HG03378 (cell line): ENCODE measurements around the gene ASL.
"Not testable (repeated sequence)": the region's sequence is repeated elsewhere in the genome, so short reads cannot be mapped to it uniquely, and the experiment has no call there.

Experiments
- ATAC-seq: cut with Tn5 transposase; IDR thresholded peaks from one replicate; pipeline ENCODE4 v1.9.1; 2021; ENCODE audit warnings: mild to moderate bottlenecking, moderate library complexity; ENCODE audit not compliant: unreplicated experiment

Gene ASL

GRCh38 chr7:66072208-66072607 is 3.4 kb upstream of the ASL start:
- ATAC-seq = not testable (repeated sequence)

GRCh38 chr7:66076462-66077329 is 1.1 kb downstream of the ASL start:
- no peak for ATAC-seq

DNA sequence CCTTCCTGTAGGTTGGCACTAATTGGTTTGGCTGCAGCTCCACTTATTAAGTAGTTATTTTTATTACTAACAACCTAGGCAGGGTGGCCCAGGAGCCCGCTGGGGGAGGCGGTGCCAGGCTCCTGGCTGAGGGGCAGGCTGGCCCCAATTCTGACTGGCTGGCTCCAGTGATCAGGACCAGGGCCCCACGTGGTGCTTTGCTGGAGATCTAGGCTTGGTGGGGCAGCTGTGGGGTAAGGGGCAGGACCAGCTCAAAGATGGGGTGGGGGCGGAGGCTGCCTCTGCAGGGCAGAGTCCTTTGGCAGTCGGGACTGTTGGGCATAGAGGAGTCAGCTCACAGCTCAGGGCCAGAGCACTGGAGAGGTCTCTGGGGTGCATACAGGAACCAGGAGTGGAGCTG is 2.4 kb downstream of the ASL start:
- ATAC-seq = no peak

GRCh38 chr7:66082083-66082482 is 6.5 kb downstream of the ASL start:
- no peak for ATAC-seq

- no peak for ATAC-seq
These were observed 7.3 kb downstream of the ASL start for GRCh38 chr7:66082886-66083415.

DNA sequence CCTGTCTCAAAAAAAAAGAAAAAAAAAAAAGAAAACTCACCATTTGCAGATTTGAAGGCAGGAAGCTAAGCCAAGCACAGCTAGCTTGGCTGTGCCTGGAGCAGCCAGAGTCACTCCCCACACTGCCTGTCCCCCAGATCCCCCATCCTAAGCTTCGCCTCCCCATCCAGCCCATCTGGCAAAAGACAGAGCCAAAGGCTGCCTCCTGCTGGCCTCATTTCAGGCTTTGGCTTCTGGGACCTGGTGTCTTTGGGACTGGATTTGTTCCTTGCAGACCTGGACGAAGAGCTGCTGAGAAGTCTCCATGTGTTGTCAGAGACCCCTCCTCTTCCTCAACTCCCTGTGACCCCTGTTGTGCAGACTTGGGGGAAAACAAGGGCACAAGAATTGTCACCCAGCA is 8.1 kb downstream of the ASL start:
- no peak for ATAC-seq

DNA sequence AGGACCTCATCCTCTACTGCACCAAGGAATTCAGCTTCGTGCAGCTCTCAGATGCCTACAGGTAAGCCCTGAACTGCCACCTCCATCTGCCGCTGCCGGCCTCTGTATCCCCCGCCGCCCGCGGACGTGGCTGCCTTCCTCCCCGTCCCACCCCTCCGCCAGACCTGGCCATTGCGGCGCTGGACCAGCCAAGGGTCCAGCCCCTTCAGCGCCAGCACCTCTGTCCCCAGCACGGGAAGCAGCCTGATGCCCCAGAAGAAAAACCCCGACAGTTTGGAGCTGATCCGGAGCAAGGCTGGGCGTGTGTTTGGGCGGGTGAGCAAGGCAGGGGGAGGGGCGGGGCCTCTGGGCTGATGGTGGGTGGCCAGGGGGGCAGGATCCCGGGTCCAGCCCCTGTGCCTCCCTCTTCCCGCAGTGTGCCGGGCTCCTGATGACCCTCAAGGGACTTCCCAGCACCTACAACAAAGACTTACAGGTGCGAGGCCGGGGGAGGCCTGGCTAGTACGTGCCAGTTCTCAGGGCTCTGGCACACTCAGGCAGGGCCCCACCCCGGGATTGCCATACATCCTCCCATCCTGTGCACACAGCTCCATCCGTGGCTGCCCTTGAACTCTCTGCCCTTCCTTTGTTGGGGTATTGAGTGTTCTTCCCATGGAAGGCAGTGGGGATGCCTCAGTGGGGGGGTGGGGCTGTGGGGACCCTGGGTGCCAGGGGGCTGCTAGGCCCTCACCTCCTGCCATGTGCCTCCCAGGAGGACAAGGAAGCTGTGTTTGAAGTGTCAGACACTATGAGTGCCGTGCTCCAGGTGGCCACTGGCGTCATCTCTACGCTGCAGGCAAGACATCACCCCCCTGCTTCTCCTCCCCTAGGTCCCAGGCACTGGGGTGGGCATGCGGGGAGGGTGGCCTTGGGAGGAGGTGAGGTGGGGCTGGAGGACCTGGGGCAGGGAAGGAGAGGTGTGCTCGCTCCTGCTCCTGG is 13.5 kb downstream of the ASL start:
- ATAC-seq = no peak

DNA sequence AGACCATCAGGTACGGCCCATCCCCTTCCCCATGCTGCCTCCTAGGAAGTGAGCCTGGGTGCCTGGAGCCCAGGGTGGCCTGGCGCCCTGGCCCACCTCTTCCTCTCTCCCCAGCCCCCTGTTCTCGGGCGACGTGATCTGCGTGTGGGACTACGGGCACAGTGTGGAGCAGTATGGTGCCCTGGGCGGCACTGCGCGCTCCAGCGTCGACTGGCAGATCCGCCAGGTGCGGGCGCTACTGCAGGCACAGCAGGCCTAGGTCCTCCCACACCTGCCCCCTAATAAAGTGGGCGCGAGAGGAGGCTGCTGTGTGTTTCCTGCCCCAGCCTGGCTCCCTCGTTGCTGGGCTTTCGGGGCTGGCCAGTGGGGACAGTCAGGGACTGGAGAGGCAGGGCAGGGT is 17.0 kb downstream of the ASL start:
- no peak for ATAC-seq

DNA sequence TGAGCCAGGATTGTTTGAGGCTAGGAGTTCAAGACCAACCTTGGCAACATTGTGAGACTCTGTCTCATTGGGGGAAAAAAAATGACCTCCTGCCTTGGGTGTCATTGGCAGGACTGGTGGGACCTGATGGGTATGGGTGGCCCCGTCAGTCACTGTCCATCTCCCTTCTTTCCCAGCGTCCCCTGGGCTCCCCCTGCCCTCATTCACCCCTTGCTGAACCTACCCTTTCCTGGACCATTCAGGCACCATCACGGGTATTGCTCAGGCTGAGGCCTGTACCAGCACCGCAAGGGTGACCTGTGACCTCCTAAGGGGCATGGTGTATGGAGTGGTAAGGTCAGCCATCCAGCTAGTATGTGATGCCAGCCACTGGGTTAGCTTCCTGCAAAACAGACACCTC is 19.4 kb downstream of the ASL start:
- ATAC-seq = no peak

DNA sequence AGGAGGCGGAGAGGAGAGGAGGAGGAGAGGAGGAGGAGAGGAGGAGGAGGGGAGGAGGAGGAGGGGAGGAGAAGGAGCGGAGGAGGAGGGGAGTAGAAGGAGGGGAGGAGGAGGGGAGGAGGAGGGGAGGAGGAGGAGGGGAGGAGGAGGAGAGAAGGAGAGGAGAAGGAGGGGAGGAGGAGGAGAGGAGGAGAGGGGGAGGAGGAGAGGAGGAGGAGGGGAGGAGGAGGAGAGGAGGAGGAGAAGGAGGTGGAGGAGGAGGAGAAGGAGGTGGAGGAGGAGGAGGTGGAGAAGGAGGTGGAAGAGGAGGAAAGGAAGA is 23.6 kb downstream of the ASL start:
- ATAC-seq = no peak

DNA sequence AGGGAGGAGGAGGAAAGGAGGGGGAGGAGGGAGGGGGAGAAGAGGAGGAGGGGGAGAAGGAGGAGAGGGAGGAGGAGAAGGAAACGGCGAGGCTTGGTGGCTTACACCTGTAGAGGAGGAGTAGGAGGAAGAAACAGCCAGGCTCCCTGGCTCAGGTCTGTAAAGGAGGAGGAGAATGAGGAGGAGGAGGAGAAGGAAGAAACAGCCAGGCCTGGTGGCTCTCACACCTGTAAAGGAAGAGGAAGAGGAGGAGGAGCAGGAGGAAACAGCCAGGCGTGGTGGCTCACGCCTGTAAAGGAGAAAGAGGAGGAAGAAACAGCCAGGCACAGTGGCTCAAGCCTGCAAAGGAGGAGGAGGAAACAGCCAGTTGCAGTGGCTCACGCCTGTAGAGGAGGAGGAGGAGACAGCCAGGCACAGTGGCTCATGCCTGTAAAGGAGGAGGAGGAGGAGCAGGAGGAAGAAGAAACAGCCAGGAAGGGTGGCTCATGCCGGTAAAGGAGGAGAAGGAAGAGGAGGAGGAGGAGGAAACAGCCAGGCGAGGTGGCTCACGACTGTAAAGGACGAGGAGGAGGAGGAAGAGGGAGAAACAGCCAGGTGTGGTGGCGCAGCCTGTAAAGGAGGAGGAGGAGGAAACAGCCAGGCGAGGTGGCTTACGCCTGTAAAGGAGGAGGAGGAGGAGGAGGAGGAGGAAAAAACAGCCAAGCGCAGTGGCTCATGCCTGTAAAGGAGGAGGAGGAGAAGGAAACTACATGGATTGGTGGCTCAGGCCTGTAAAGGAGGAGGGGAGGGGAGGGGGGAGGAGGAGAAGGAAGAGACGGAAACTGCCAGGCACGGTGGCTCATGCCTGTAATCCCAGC is 24.2 kb downstream of the ASL start:
- no peak for ATAC-seq

- ATAC-seq = no peak
These were observed 24.9 kb downstream of the ASL start for GRCh38 chr7:66100408-66101050.

DNA sequence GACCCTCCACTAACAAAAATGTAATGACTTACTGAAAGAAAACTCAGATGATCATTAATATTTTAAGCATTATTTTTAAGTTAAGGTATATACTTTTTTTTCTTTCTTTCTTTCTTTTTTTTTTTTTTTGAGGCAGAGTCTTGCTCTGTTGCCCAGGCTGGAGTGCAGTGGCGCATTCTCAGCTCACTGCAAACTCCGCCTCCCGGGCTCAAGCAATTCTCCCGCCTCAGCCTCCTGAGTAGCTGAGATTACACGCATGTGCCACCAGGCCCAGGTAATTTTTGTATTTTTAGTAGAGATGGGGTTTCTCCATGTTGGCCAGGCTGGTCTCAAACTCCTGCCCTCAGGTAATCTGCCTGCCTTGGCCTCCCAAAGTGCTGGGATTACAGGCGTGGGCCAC is 26.5 kb downstream of the ASL start:
- ATAC-seq = not testable (repeated sequence)

DNA sequence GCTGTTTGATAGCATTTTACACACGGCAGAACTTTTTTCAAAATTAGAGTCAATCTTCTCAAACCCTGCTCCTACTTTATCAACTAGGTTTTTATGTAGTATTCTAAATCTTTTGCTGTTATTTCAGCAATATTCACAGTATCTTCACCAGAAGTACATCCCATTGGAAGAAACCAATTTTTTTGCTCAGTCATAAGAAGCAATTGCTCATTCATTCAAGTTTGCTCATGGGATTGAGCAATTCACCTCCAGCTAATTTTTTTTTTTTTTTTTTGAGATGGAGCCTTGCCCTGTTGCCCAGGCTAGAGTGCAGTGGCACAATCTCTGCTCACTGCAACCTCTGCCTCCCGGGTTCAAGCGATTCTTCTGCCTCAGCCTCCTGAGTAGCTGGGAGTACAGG is 28.4 kb downstream of the ASL start:
- not testable (repeated sequence) for ATAC-seq

GRCh38 chr7:66105263-66105748 is 29.7 kb downstream of the ASL start:
- no peak for ATAC-seq

DNA sequence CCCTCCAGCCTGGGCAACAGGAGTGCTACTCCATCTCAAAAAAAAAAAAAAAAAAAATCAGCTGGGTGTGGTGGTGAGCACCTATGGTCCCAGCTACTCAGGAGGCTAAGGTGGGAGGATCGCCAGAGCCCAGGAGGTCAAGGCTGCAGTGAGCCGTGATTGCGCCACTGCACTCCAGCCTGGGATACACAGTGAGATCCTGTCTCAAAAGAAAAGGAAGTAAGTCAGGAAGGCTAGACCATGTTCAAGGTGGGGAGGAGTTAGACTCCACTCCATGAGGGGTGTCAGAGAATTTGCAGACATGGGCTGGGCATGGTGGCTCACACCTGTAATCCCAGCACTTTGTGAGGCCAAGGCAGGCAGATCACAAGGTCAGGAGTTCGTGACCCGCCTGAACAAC is 32.8 kb downstream of the ASL start:
- not testable (repeated sequence) for ATAC-seq

GRCh38 chr7:66110856-66111255 is 35.2 kb downstream of the ASL start:
- no peak for ATAC-seq

GRCh38 chr7:66114743-66115649 is 39.4 kb downstream of the ASL start, which contains the start of gene CRCP:
Gene CRCP, plus strand, starts transcription at chr7:66114847. Its CDS starts 116 bp downstream, at chr7:66114963.
- peak; percentile 74 for ATAC-seq
